H9 (cell line): ENCODE measurements around the gene USP3. TPM values are rescaled to one million over a fixed set of nuclear protein-coding genes. Genes with fewer than 3 reads are reported as not detected.

Experiments
- DNase-seq: peaks from one replicate; pipeline ENCODE4 v3.0.0-alpha.2; 2017
- H2AFZ ChIP-seq: one replicate; pipeline ENCODE4 v1.6.1; 2013; ENCODE audit warnings: mild to moderate bottlenecking, low read length, control low read depth, moderate library complexity
- H2AK5ac ChIP-seq: 2 replicates; pipeline ENCODE4 v1.6.1; 2013; ENCODE audit warnings: low read length, control low read depth, mixed read lengths; ENCODE audit not compliant: insufficient read length
- H2BK120ac ChIP-seq: one replicate; pipeline ENCODE4 v1.6.1; 2013; ENCODE audit warnings: low read depth, mild to moderate bottlenecking, low read length, control low read depth, inconsistent platforms; ENCODE audit not compliant: poor library complexity, severe bottlenecking
- H2BK12ac ChIP-seq: 2 replicates; pipeline ENCODE4 v1.6.1; 2013; ENCODE audit warnings: low read length, control low read depth, mixed read lengths, low read depth; ENCODE audit not compliant: insufficient read length
- H2BK15ac ChIP-seq: 2 replicates; pipeline ENCODE4 v1.6.1; 2013; ENCODE audit warnings: low read depth, low read length, control low read depth
- H2BK20ac ChIP-seq: one replicate; pipeline ENCODE4 v1.6.1; 2013; ENCODE audit warnings: low read depth, mild to moderate bottlenecking, low read length, control low read depth, inconsistent platforms; ENCODE audit not compliant: poor library complexity, severe bottlenecking
- H2BK5ac ChIP-seq: 2 replicates; pipeline ENCODE4 v1.6.1; 2013; ENCODE audit warnings: low read length, control low read depth, mixed read lengths; ENCODE audit not compliant: insufficient read length
- H3K14ac ChIP-seq: 2 replicates; pipeline ENCODE4 v1.6.1; 2013; ENCODE audit warnings: low read length, control low read depth; ENCODE audit not compliant: insufficient read depth
- H3K18ac ChIP-seq: 2 replicates; pipeline ENCODE4 v1.6.1; 2013; ENCODE audit warnings: low read depth, mild to moderate bottlenecking, mixed read lengths, low read length, control low read depth; ENCODE audit not compliant: insufficient read length
- H3K23ac ChIP-seq: 2 replicates; pipeline ENCODE4 v1.6.1; 2013; ENCODE audit warnings: low read length, control low read depth, mixed read lengths, low read depth; ENCODE audit not compliant: insufficient read length
- H3K23me2 ChIP-seq: 2 replicates; pipeline ENCODE4 v1.6.1; 2013; ENCODE audit warnings: low read depth, mild to moderate bottlenecking, mixed read lengths, low read length, control low read depth; ENCODE audit not compliant: insufficient read length, poor library complexity, severe bottlenecking
- H3K27ac ChIP-seq: 2 replicates; pipeline ENCODE4 v1.5.1; 2013; ENCODE audit warnings: low read length, control low read depth, mixed read lengths, low read depth; ENCODE audit not compliant: insufficient read length
- H3K27me3 ChIP-seq: 2 replicates; pipeline ENCODE4 v1.6.1; 2013; ENCODE audit warnings: low read length, control low read depth, inconsistent platforms; ENCODE audit not compliant: insufficient read depth
- H3K4ac ChIP-seq: 2 replicates; pipeline ENCODE4 v1.6.1; 2013; ENCODE audit warnings: low read depth, mild to moderate bottlenecking, control low read depth, inconsistent platforms, low read length, moderate library complexity
- H3K4me1 ChIP-seq: 2 replicates; pipeline ENCODE4 v1.6.1; 2013; ENCODE audit warnings: low read length, control low read depth, inconsistent platforms; ENCODE audit not compliant: insufficient read depth
- H3K4me2 ChIP-seq: 2 replicates; pipeline ENCODE4 v1.6.1; 2013; ENCODE audit warnings: low read length, control low read depth, mixed read lengths; ENCODE audit not compliant: insufficient read length, insufficient read depth
- H3K56ac ChIP-seq: 2 replicates; pipeline ENCODE4 v1.6.1; 2013; ENCODE audit warnings: low read depth, mild to moderate bottlenecking, mixed read lengths, low read length, control low read depth; ENCODE audit not compliant: insufficient read length
- H3K79me1 ChIP-seq: 2 replicates; pipeline ENCODE4 v1.6.1; 2013; ENCODE audit warnings: low read depth, mild to moderate bottlenecking, moderate library complexity, low read length, control low read depth, inconsistent platforms; ENCODE audit not compliant: insufficient read depth, poor library complexity, severe bottlenecking
- H3K79me2 ChIP-seq: 2 replicates; pipeline ENCODE4 v1.6.1; 2013; ENCODE audit warnings: low read length, control low read depth, inconsistent platforms; ENCODE audit not compliant: insufficient read depth
- H3K9ac ChIP-seq: 2 replicates; pipeline ENCODE4 v1.6.1; 2013; ENCODE audit warnings: low read length, control low read depth, mixed read lengths; ENCODE audit not compliant: insufficient read length; ENCODE audit errors: extremely low read depth
- H3K9me3 ChIP-seq: one replicate; pipeline ENCODE4 v1.6.1; 2013; ENCODE audit warnings: low read depth, low read length, inconsistent platforms; ENCODE audit not compliant: control insufficient read depth
- H3T11ph ChIP-seq: one replicate; pipeline ENCODE4 v1.6.1; 2013; ENCODE audit warnings: mild to moderate bottlenecking, low read length, control low read depth, inconsistent platforms
- H4K20me1 ChIP-seq: one replicate; pipeline ENCODE4 v1.6.1; 2013; ENCODE audit not compliant: control insufficient read depth, insufficient read length, insufficient read depth
- H4K5ac ChIP-seq: 2 replicates; pipeline ENCODE4 v1.6.1; 2013; ENCODE audit warnings: low read depth, mild to moderate bottlenecking, mixed read lengths, low read length, control low read depth; ENCODE audit not compliant: insufficient read length
- H4K8ac ChIP-seq: replicated peaks from 2 replicates; pipeline ENCODE4 v1.6.1; 2013; ENCODE audit warnings: low read length, control low read depth, mixed read lengths, low read depth; ENCODE audit not compliant: insufficient read length
- H4K91ac ChIP-seq: 2 replicates; pipeline ENCODE4 v1.6.1; 2013; ENCODE audit warnings: low read depth, mild to moderate bottlenecking, moderate library complexity, mixed read lengths, low read length, control low read depth; ENCODE audit not compliant: insufficient read length
- H3K27ac Mint-ChIP-seq, 3 experiments: 2 replicates in 2 of 3; 3 replicates in 1 of 3; pipeline ENCODE4 v1.8.0; 2020 to 2021; ENCODE audit warnings: mixed read lengths in 3 of 3, mild to moderate bottlenecking in 1 of 3, moderate library complexity in 1 of 3
- H3K27me3 Mint-ChIP-seq: 2 replicates; pipeline ENCODE4 v1.8.0; 2021; ENCODE audit warnings: low read depth, mild to moderate bottlenecking, moderate library complexity, mixed read lengths
- H3K36me3 Mint-ChIP-seq, 3 experiments: 2 replicates in 2 of 3; 3 replicates in 1 of 3; pipeline ENCODE4 v1.8.0; 2020 to 2021; ENCODE audit warnings: low read depth in 3 of 3, mixed read lengths in 3 of 3; ENCODE audit not compliant: insufficient read depth in 1 of 3
- H3K4me1 Mint-ChIP-seq, 2 experiments: 2 replicates each; pipeline ENCODE4 v1.8.0; 2020; ENCODE audit warnings: mixed read lengths in 2 of 2
- H3K4me3 Mint-ChIP-seq, 2 experiments: 2 replicates in 1 of 2; 3 replicates in 1 of 2; pipeline ENCODE4 v1.8.0; 2020 to 2021; ENCODE audit warnings: mild to moderate bottlenecking in 2 of 2, mixed read lengths in 2 of 2, moderate library complexity in 1 of 2
- H3K9me3 Mint-ChIP-seq, 2 experiments: 2 replicates in 1 of 2; 3 replicates in 1 of 2; pipeline ENCODE4 v1.8.0; 2020; ENCODE audit warnings: mild to moderate bottlenecking in 2 of 2, mixed read lengths in 2 of 2, moderate library complexity in 1 of 2
- CTCF ChIP-seq: fragments of 200-600 bp; sonication (generic); conservative IDR thresholded peaks from 3 replicates; pipeline ENCODE4 v1.8.0; 2021; ENCODE audit warnings: antibody characterized with exemption, mild to moderate bottlenecking
- WGBS: extraction: QIAGEN DNeasy Blood & Tissue Kit; methylation state at CpG from one replicate; pipeline ENCODE4 v1.1.7; 2013; ENCODE audit warnings: missing lambda C conversion rate, low lambda C conversion rate, mixed read lengths; ENCODE audit not compliant: insufficient read length; ENCODE audit errors: extremely low coverage; 5-methylcytosine and 5-hydroxymethylcytosine counted together
- total RNA-seq: library from RNA; stranded (reverse); gene quantifications from 2 replicates; pipeline ENCODE4 v1.2.1, GENCODE V29; 2021

Gene USP3
- total RNA-seq, 1 experiment from 2014 or later, result 14.2 TPM

GRCh38 chr15:63456258-63456657 lies 48.1 kb upstream of the USP3 start:
- no peak overlapping the region for H3K4me2 ChIP-seq
- H3K9me3 Mint-ChIP-seq, result peaks cover 19 to 22% of the 10 kb centered on the region in 2 experiments
- H3K36me3 Mint-ChIP-seq, result peaks cover 6 to 22% (median 7%) of the 10 kb centered on the region in 3 experiments
- no peak overlapping the region for H4K91ac ChIP-seq
- peaks cover 12% of the 10 kb centered on the region for H3K27me3 Mint-ChIP-seq
- no peak overlapping the region for H2AFZ ChIP-seq
- H2AK5ac ChIP-seq, result no peak overlapping the region
- no peak for TF ChIP-seq CTCF
- no peak overlapping the region for H3K23ac ChIP-seq
- H2BK12ac ChIP-seq, result no peak overlapping the region
- no peak overlapping the region for H3K9ac ChIP-seq
- no peak overlapping the region for H3K27ac ChIP-seq
- H3T11ph ChIP-seq, result no peak overlapping the region
- H3K4me1 ChIP-seq, result no peaks in the 10 kb centered on the region
- DNase-seq, result no peak
- H4K8ac ChIP-seq, result no peak overlapping the region
- H3K56ac ChIP-seq, result no peak overlapping the region
- H3K14ac ChIP-seq, result no peak overlapping the region
- H4K5ac ChIP-seq, result no peak overlapping the region
- H3K79me2 ChIP-seq, result no peaks in the 10 kb centered on the region
- H2BK15ac ChIP-seq, result no peak overlapping the region
- H2BK120ac ChIP-seq, result no peak overlapping the region
- no peak overlapping the region for H3K4ac ChIP-seq
- no peaks in the 10 kb centered on the region; the same call in 1 of the 2 replicates for H3K27me3 ChIP-seq
- no peak overlapping the region for H3K4me3 Mint-ChIP-seq
- H3K79me1 ChIP-seq, result no peaks in the 10 kb centered on the region
- peaks cover 14 to 15% of the 10 kb centered on the region in 2 experiments for H3K4me1 Mint-ChIP-seq
- H3K23me2 ChIP-seq, result no peaks in the 10 kb centered on the region
- no peak overlapping the region for H3K27ac Mint-ChIP-seq
- H2BK20ac ChIP-seq, result no peak overlapping the region
- no peaks in the 10 kb centered on the region for H4K20me1 ChIP-seq
- H3K9me3 ChIP-seq, result no peaks in the 10 kb centered on the region
- no CpG with 5 or more reads among the region's 1 CpG for WGBS
- H2BK5ac ChIP-seq, result no peak overlapping the region
- H3K18ac ChIP-seq, result no peak overlapping the region
